Vagina (tissue), 2 donors: ENCODE data around the gene TNFRSF25.

Experiments used
- POLR2A ChIP-seq, 2 donors: fragments of 450-650 bp; IDR thresholded peaks; one replicate each; pipeline ENCODE4 v1.6.1; 2017; ENCODE audit warnings: antibody characterized with exemption in 2 of 2, mild to moderate bottlenecking in 2 of 2, moderate library complexity in 2 of 2
- POLR2AphosphoS5 ChIP-seq, 2 donors: sonication (generic); formaldehyde crosslinking; IDR thresholded peaks; one replicate each; pipeline ENCODE4 v1.9.0; 2017; ENCODE audit warnings: antibody characterized with exemption in 2 of 2, mild to moderate bottlenecking in 2 of 2, low read depth in 1 of 2; ENCODE audit not compliant: insufficient read depth in 1 of 2
- TF ChIP-seq, protein P1 (sequence below), 3 experiments: fragments of 450-650 bp in 2 of 3; fragments of 200-600 bp in 1 of 3; sonication (generic) in 1 of 3; IDR thresholded peaks; one replicate each; pipeline ENCODE4 v1.5.1; 2017 to 2019; ENCODE audit warnings: antibody characterized with exemption in 3 of 3, mild to moderate bottlenecking in 2 of 3, moderate library complexity in 2 of 3

DNA sequence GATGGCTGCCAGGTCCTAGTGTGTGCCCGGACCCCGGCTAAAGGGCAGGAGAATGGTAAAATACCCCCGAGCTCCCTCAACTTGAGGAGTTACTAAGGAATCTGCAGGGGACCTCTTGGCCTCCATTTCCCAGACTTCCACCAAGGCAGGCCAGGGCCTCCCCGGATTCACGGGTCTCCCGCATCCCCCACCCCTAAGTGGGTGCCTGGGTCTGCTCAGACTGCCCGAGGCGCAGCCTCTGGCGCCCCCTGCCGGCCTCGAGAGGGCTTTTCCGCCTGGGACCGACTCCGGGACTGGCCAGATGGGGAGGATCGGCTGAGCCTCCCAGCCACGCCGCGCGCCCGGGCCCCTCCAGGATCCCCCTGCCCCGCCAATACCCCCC is 23.8 kb upstream of the TNFRSF25 start:
- TF ChIP-seq POLR2A (IDR thresholded peaks at IDR 0.05) (no peak), POLR2AphosphoS5 (IDR thresholded peaks at IDR 0.05; ENCODE audit: insufficient read depth in 1 of 2, low read depth in 1 of 2) (no peak)
- TF ChIP-seq, protein P1, sequence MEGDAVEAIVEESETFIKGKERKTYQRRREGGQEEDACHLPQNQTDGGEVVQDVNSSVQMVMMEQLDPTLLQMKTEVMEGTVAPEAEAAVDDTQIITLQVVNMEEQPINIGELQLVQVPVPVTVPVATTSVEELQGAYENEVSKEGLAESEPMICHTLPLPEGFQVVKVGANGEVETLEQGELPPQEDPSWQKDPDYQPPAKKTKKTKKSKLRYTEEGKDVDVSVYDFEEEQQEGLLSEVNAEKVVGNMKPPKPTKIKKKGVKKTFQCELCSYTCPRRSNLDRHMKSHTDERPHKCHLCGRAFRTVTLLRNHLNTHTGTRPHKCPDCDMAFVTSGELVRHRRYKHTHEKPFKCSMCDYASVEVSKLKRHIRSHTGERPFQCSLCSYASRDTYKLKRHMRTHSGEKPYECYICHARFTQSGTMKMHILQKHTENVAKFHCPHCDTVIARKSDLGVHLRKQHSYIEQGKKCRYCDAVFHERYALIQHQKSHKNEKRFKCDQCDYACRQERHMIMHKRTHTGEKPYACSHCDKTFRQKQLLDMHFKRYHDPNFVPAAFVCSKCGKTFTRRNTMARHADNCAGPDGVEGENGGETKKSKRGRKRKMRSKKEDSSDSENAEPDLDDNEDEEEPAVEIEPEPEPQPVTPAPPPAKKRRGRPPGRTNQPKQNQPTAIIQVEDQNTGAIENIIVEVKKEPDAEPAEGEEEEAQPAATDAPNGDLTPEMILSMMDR (IDR thresholded peaks at IDR 0.05), result peak; percentile 60 to 67 (median 63)
